A549 treated with Mapracorat at 1 μM for 4 hours (cell line): Measurements from ENCODE around the gene TCHP. TPM values are rescaled to one million over a fixed set of nuclear protein-coding genes. Genes with fewer than 3 reads are reported as not detected.

ENCODE experiments used
- total RNA-seq: library from RNA; stranded (reverse); fragments of 200-300 nt; extraction: Qiagen RNA extraction; gene quantifications from 5 replicates; pipeline ENCODE4 v1.2.3, GENCODE V29; 2022

The TCHP gene
- total RNA-seq = 13.4 to 17.0 TPM (median 15.8 TPM) in 5 replicates

GRCh38 chr12:109899783-109900751 lies at the start of gene TCHP:
Gene TCHP (plus strand): TSS chr12:109900274. CDS start chr12:109903027, 2,753 bp downstream.

GRCh38 chr12:109880043-109880931 lies 19.8 kb upstream of the TCHP start, which contains the start of gene GLTP:
Gene GLTP (minus strand): TSS chr12:109880541. CDS start chr12:109880374, 167 bp downstream.

Other genes starting within 250 kb of the TCHP start
- 3.4 to 6.0 TPM (median 4.7 TPM) in 5 replicates for gene FAM222A, start 186.4 kb upstream of the TCHP start, total RNA-seq
- 0.06 to 0.26 TPM (median 0.14 TPM) in 5 replicates for gene TRPV4, start 66.9 kb upstream of the TCHP start, total RNA-seq
- gene GLTP, start 19.7 kb upstream of the TCHP start, total RNA-seq = 19.4 to 22.2 TPM (median 20.2 TPM) in 5 replicates
- 17.4 to 21.1 TPM (median 19.5 TPM) in 5 replicates for gene GIT2, start 96.1 kb downstream of the TCHP start, total RNA-seq
- gene ANKRD13A, start 99.2 kb downstream of the TCHP start, total RNA-seq = 14.9 to 19.8 TPM (median 18.1 TPM) in 5 replicates
- 6.5 to 8.5 TPM (median 7.3 TPM) in 5 replicates for gene C12orf76, start 148.2 kb downstream of the TCHP start, total RNA-seq
- 13.2 to 21.3 TPM (median 18.8 TPM) in 5 replicates for gene IFT81, start 224.1 kb downstream of the TCHP start, total RNA-seq